GM13977 (cell line): ENCODE data around the gene HOMER2.

ENCODE experiments used
- DNase-seq: peaks from one replicate; pipeline ENCODE4 v3.0.0; 2012; ENCODE audit warnings: low spot score
- in situ Hi-C: fragments of 300-500 bp; cut with MboI; formaldehyde crosslinking; loops from one replicate; pipeline ENCODE4 v1.12.0; 2022; ENCODE audit warnings: low sequenced_read_pairs, low pct_unique_long_range_greater_than_20kb, mixed read lengths, inconsistent platforms; ENCODE audit not compliant: unreplicated experiment
- TF ChIP-seq, protein P1 (sequence below): IDR thresholded peaks from 2 replicates; pipeline ENCODE4 v1.5.1; 2012; ENCODE audit warnings: mild to moderate bottlenecking, control low read depth; ENCODE audit not compliant: insufficient read depth; ENCODE audit errors: extremely low read depth, missing control alignments

HOMER2 gene

GRCh38 chr15:82928711-82929110, 23.8 kb downstream of the HOMER2 start:
- in situ Hi-C loops = no loop called here
- TF ChIP-seq, protein P1, sequence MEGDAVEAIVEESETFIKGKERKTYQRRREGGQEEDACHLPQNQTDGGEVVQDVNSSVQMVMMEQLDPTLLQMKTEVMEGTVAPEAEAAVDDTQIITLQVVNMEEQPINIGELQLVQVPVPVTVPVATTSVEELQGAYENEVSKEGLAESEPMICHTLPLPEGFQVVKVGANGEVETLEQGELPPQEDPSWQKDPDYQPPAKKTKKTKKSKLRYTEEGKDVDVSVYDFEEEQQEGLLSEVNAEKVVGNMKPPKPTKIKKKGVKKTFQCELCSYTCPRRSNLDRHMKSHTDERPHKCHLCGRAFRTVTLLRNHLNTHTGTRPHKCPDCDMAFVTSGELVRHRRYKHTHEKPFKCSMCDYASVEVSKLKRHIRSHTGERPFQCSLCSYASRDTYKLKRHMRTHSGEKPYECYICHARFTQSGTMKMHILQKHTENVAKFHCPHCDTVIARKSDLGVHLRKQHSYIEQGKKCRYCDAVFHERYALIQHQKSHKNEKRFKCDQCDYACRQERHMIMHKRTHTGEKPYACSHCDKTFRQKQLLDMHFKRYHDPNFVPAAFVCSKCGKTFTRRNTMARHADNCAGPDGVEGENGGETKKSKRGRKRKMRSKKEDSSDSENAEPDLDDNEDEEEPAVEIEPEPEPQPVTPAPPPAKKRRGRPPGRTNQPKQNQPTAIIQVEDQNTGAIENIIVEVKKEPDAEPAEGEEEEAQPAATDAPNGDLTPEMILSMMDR = no peak
- no peak for DNase-seq

- no peak for DNase-seq
- in situ Hi-C loops = no loop called here
- TF ChIP-seq, protein P1 = no peak
Observed at GRCh38 chr15:82923744-82924143, 28.8 kb downstream of the HOMER2 start.

DNA sequence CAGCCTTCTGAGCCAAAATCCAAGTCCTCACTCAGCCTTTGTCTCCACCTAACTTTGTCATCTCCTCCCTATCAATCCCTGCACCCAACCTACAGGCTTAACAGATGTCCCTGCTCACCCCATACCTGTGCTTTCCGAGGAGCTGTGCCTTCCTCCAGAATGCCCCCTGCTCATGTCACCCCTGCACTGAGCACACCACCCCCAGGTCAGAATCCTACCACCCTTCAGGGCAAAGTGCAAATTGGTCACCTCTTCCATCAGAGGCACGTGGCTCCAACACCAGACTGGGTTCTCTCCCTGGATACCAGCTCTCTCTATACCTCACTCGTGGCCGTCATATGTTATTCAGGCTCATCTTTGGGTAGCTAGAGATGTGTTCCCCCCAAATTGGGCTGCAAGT, 29.8 kb downstream of the HOMER2 start:
- no peak for DNase-seq
- TF ChIP-seq, protein P1 = no peak
- in situ Hi-C loops = no loop called here

GRCh38 chr15:82921939-82922338, 30.6 kb downstream of the HOMER2 start:
- TF ChIP-seq, protein P1 = no peak
- DNase-seq = no peak
- in situ Hi-C loops = no loop called here

GRCh38 chr15:82921242-82921641, 31.3 kb downstream of the HOMER2 start:
- in situ Hi-C loops = no loop called here
- TF ChIP-seq, protein P1 = no peak
- DNase-seq = no peak

- TF ChIP-seq, protein P1 = no peak
- no peak for DNase-seq
- in situ Hi-C loops = no loop called here
Observed at GRCh38 chr15:82919231-82919886, 33.2 kb downstream of the HOMER2 start.

DNA sequence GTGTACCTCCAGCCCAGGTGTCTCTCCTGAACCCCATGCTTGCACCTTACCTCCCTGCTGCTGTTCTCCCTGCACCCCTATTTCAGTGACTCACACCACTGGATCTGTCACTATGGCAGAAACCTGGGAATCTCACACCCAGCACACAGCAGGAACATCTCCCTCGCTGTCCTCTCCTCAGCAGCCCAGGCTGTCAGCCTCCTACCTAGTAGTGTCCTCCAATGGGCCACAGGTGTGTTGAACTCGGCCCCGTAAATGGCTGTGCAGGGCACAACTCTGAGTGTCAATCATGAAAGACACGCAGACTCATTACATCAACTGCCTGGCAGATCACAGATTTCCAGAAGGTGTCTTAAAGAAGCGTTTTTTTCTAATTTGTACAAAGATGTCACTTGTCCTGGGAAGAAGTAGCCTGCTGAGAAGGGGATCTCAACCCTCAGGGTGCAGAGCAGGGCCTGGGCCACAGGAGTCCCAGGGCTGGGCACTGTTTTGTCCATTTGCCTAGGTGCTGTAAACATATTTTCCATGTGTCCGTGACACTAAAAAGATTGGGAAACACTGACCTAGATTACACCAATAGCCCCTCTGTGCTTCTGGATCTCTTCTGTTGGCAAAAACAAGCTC, 33.8 kb downstream of the HOMER2 start:
- in situ Hi-C loops = no loop called here
- TF ChIP-seq, protein P1 = no peak
- no peak for DNase-seq
